CD4-positive, alpha-beta T cell (primary cell): ENCODE results near the gene RIC8B. TPM values are rescaled to one million over a fixed set of nuclear protein-coding genes. Genes with fewer than 3 reads are reported as not detected.

ENCODE experiments used
- ATAC-seq: fragments of 200-7000 bp; cut with Tn5 transposase; one replicate; pipeline ENCODE4 v1.10.0; 2022; ENCODE audit warnings: mild to moderate bottlenecking; ENCODE audit not compliant: poor library complexity
- CTCF ChIA-PET: fragments of 350-600 bp; sonication (Branson Sonifier 250); formaldehyde crosslinking; loops from one replicate; lab custom pipeline; 2021; ENCODE audit warnings: antibody characterized with exemption, inconsistent platforms; lab: Charles Lee
- POLR2A ChIA-PET: fragments of 350-600 bp; sonication (Branson Sonifier 250); formaldehyde crosslinking; loops from one replicate; lab custom pipeline; 2021; ENCODE audit warnings: antibody characterized with exemption, inconsistent platforms; lab: Charles Lee
- DNase-seq, 14 experiments: peaks; one replicate each; pipeline ENCODE4 v3.0.0-alpha.2; 2013 to 2020; ENCODE audit warnings: mixed read lengths in 2 of 14
- H3K27ac ChIP-seq, 2 donors: one replicate each; pipeline versions ENCODE4 v1.5.1 to v1.7.0; 2013; ENCODE audit warnings: low read length in 2 of 2, low read depth in 1 of 2, mild to moderate bottlenecking in 1 of 2
- H3K27me3 ChIP-seq, 2 experiments: 1 replicate in 1 of 2; 2 replicates in 1 of 2; pipeline versions ENCODE4 v1.6.1 to v1.7.0; 2013; ENCODE audit warnings: low read length in 2 of 2, control low read depth in 1 of 2, mild to moderate bottlenecking in 1 of 2, moderate library complexity in 1 of 2; ENCODE audit not compliant: insufficient read depth in 2 of 2, control insufficient read depth in 1 of 2
- H3K36me3 ChIP-seq: one replicate; pipeline ENCODE4 v1.6.1; 2013; ENCODE audit warnings: low read length, control low read depth; ENCODE audit not compliant: insufficient read depth
- H3K4me1 ChIP-seq: one replicate; pipeline ENCODE4 v1.6.1; 2013; ENCODE audit warnings: low read length, control low read depth; ENCODE audit not compliant: insufficient read depth
- H3K4me3 ChIP-seq: one replicate; pipeline ENCODE4 v1.5.1; 2013; ENCODE audit warnings: mild to moderate bottlenecking, low read length, moderate library complexity
- H3K9me3 ChIP-seq, 2 experiments: 1 replicate in 1 of 2; 2 replicates in 1 of 2; pipeline versions ENCODE4 v1.6.1 to v1.7.0; 2013; ENCODE audit warnings: low read length in 2 of 2, mild to moderate bottlenecking in 2 of 2, control low read depth in 1 of 2, moderate library complexity in 1 of 2; ENCODE audit not compliant: control insufficient read depth in 1 of 2, insufficient read depth in 1 of 2
- H3K27ac Mint-ChIP-seq: one replicate; pipeline ENCODE4 v1.8.0; 2020; ENCODE audit warnings: mixed read lengths
- H3K27me3 Mint-ChIP-seq: one replicate; pipeline ENCODE4 v1.8.0; 2021; ENCODE audit warnings: mixed read lengths
- H3K36me3 Mint-ChIP-seq: one replicate; pipeline ENCODE4 v1.8.0; 2021; ENCODE audit warnings: low read depth, mixed read lengths
- H3K4me1 Mint-ChIP-seq: one replicate; pipeline ENCODE4 v1.8.0; 2021; ENCODE audit warnings: low read depth, mixed read lengths
- H3K4me3 Mint-ChIP-seq: one replicate; pipeline ENCODE4 v1.8.0; 2020; ENCODE audit warnings: mild to moderate bottlenecking, mixed read lengths
- H3K9me3 Mint-ChIP-seq: one replicate; pipeline ENCODE4 v1.8.0; 2020; ENCODE audit warnings: mixed read lengths
- CTCF ChIP-seq: fragments of 200-600 bp; IDR thresholded peaks from one replicate; pipeline ENCODE4 v1.8.0; 2022; ENCODE audit warnings: antibody characterized with exemption, mild to moderate bottlenecking
- intact Hi-C, 2 experiments: fragments of 100-400 bp; cut with DNase I in 1 of 2; cut with micrococcal nuclease in 1 of 2; formaldehyde crosslinking; loops; one replicate each; pipeline versions ENCODE4 v1.15.1 to v1.9.0; 2023 to 2025; cut with DNase I, micrococcal nuclease
- total RNA-seq, 174 experiments: library from RNA in 2 of 174; stranded (reverse) in 2 of 174; gene quantifications; one replicate each; pipeline ENCODE4 v1.2.3 and lab custom pipeline; 2021 to 2026

Gene RIC8B
- total RNA-seq, 2 experiments from 2014 or later = 5.5 to 9.0 TPM

- H3K27me3 Mint-ChIP-seq = no peaks in the 10 kb centered on the region
- no peak overlapping the region for H3K27ac Mint-ChIP-seq
- DNase-seq (no peak), ATAC-seq (no peak)
- peaks cover 36% of the 10 kb centered on the region for H3K36me3 Mint-ChIP-seq
- Histone ChIP-seq H3K27me3 (no peaks in the 10 kb centered on the region), H3K4me1 (peaks cover 7% of the 10 kb centered on the region), H3K36me3 (peaks cover 28% of the 10 kb centered on the region), H3K4me3 (no peak overlapping the region), H3K27ac (no peak overlapping the region), H3K9me3 (no peaks in the 10 kb centered on the region)
- POLR2A ChIA-PET = no interaction called here
- TF ChIP-seq CTCF = no peak
- peaks cover 5% of the 10 kb centered on the region for H3K4me1 Mint-ChIP-seq
- intact Hi-C loops = no loop called here
- no peak overlapping the region for H3K4me3 Mint-ChIP-seq
- no peaks in the 10 kb centered on the region for H3K9me3 Mint-ChIP-seq
- CTCF ChIA-PET = no interaction called here
Measured at GRCh38 chr12:106854723-106855122, 80.2 kb downstream of the RIC8B start.

GRCh38 chr12:106855221-106855758, 80.8 kb downstream of the RIC8B start:
- Mint-ChIP-seq H3K4me3 (no peak overlapping the region), H3K27ac (no peak overlapping the region), H3K9me3 (no peaks in the 10 kb centered on the region), H3K27me3 (no peaks in the 10 kb centered on the region), H3K4me1 (peaks cover 5% of the 10 kb centered on the region), H3K36me3 (peaks cover 36% of the 10 kb centered on the region)
- H3K27ac ChIP-seq = no peak overlapping the region
- no peak for TF ChIP-seq CTCF
- H3K4me1 ChIP-seq = peaks cover 7% of the 10 kb centered on the region
- intact Hi-C loops = no loop called here
- CTCF ChIA-PET = interaction anchor here (1.3 kb wide), 1 partner anchor 13 kb away, joined by 3 read pairs; no protein-coding TSS in a partner anchor
- H3K27me3 ChIP-seq = no peaks in the 10 kb centered on the region
- POLR2A ChIA-PET = no interaction called here
- H3K4me3 ChIP-seq = no peak overlapping the region
- peak; percentile 34 for ATAC-seq
- DNase-seq = peak in 1 of 14 experiments; percentile 7
- peaks cover 33% of the 10 kb centered on the region for H3K36me3 ChIP-seq
- no peaks in the 10 kb centered on the region for H3K9me3 ChIP-seq

GRCh38 chr12:106861984-106862916, 87.8 kb downstream of the RIC8B start:
- Mint-ChIP-seq H3K4me3 (no peak overlapping the region), H3K27me3 (no peaks in the 10 kb centered on the region), H3K27ac (no peak overlapping the region), H3K9me3 (no peaks in the 10 kb centered on the region), H3K36me3 (peaks cover 42% of the 10 kb centered on the region), H3K4me1 (no peaks in the 10 kb centered on the region)
- DNase-seq (no peak), ATAC-seq (no peak)
- Histone ChIP-seq H3K27me3 (no peaks in the 10 kb centered on the region), H3K36me3 (peaks cover 40% of the 10 kb centered on the region), H3K4me3 (no peak overlapping the region), H3K27ac (no peak overlapping the region), H3K9me3 (no peaks in the 10 kb centered on the region), H3K4me1 (no peaks in the 10 kb centered on the region)
- CTCF ChIA-PET = no interaction called here
- POLR2A ChIA-PET = no interaction called here
- no peak for TF ChIP-seq CTCF
- intact Hi-C loops = no loop called here
